ENCODE measurements around the gene PDCD2. TPM values are rescaled to one million over a fixed set of nuclear protein-coding genes. Genes with fewer than 3 reads are reported as not detected.

PDCD2 gene
- total and polyA plus RNA-seq, 4 experiments from 2014 or later = 75.2 to 132 (median 102) TPM

- Mint-ChIP-seq H3K9me3 (peaks cover 0 to 50% (median 41%) of the 10 kb centered on the region in 8 donors), H3K36me3 (peaks cover 0 to 18% of the 10 kb centered on the region in 2 donors), H3K4me3 (peak overlapping the region in 1 of 8 donors; percentile 48), H3K27me3 (peaks cover 4 to 16% of the 10 kb centered on the region in 2 donors), H3K27ac (no peak overlapping the region), H3K4me1 (peaks cover 0 to 5% (median 2%) of the 10 kb centered on the region in 4 donors)
- Histone ChIP-seq H3K4me1 (ENCODE audit: insufficient read depth, low read length) (no peaks in the 10 kb centered on the region), H3K27me3 (ENCODE audit: insufficient read depth, low read length) (no peaks in the 10 kb centered on the region), H3K9me3 (ENCODE audit: control insufficient read depth in 1 of 2, low read length in 2 of 2) (no peaks in the 10 kb centered on the region), H3K27ac (ENCODE audit: low read depth, low read length) (no peak overlapping the region), H3K36me3 (ENCODE audit: insufficient read depth, low read length) (no peaks in the 10 kb centered on the region), H3K4me3 (ENCODE audit: low read length in 2 of 2) (no peak overlapping the region)
- ChIA-PET POLR2A (ENCODE audit: partially characterized antibody) (no interaction called here), CTCF (ENCODE audit: partially characterized antibody) (no interaction called here)
- DNase-seq = no peak
- intact Hi-C loops (cut with micrococcal nuclease) = no loop called here
Observed at GRCh38 chr6:170590725-170591124, 6.3 kb upstream of the PDCD2 start.

DNA sequence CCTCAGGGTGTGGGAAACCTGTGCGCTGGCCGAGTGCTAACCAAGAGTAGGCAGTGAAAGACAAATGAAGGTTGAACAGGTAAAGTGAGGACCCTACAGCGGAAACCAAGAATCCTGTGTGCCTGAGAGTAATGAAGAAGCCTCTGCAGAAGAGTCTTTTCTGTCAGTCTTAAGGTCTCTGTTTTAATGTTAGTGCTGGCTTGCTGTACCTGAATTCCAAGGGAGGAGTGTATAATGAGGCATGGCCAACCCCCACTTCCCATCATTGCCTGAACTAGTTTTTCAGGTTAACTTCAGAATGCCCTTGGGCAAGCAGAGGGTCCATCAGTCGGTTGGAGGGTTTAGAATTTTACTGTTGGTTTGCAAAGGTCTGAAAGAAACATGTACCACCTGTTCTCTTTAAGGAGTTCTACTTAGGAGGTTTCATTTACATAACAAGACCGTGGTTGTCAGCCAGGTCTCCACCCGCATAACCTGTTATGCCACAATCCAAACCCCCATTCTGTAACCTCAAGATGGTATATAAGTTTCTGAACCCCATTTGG lies 589 bp upstream of the PDCD2 start:
- Mint-ChIP-seq H3K36me3 (peaks cover 20 to 41% of the 10 kb centered on the region in 2 donors), H3K4me3 (peak overlapping the region; percentile 96 to 98 (median 97)), H3K27ac (peak overlapping the region; percentile 95 to 99 (median 98)), H3K4me1 (peaks cover 18 to 45% (median 33%) of the 10 kb centered on the region in 4 donors), H3K27me3 (peaks cover 0 to 3% of the 10 kb centered on the region in 2 donors), H3K9me3 (peaks cover 0 to 5% (median 4%) of the 10 kb centered on the region in 8 donors)
- POLR2A ChIA-PET (ENCODE audit: partially characterized antibody) = interaction anchor here (0.8 to 3.5 kb wide), 10 partner anchors 9 to 883 kb away, joined by 3 to 94 read pairs (median 4); partner anchors contain the start of genes C6orf120, FAM120B, PSMB1 and TBP
- peaks cover 27% of the 10 kb centered on the region for H3K4me1 ChIP-seq (ENCODE audit: insufficient read depth, low read length)
- H3K36me3 ChIP-seq (ENCODE audit: insufficient read depth, low read length) = peaks cover 23% of the 10 kb centered on the region
- H3K27ac ChIP-seq (ENCODE audit: low read depth, low read length) = peak overlapping the region; percentile 87
- H3K27me3 ChIP-seq (ENCODE audit: insufficient read depth, low read length) = no peaks in the 10 kb centered on the region
- peak in 1 of 5 donors; percentile 2 for DNase-seq
- peak overlapping the region; percentile 71 to 92 for H3K4me3 ChIP-seq (ENCODE audit: low read length in 2 of 2)
- CTCF ChIA-PET (ENCODE audit: partially characterized antibody) = interaction anchor here (0.9 to 1.4 kb wide), 2 partner anchors 29 to 31 kb away, joined by 4 read pairs; partner anchors contain the start of genes PSMB1 and TBP
- intact Hi-C loops (cut with micrococcal nuclease) = loop anchor here (1.0 to 10.0 kb wide), 3 partner anchors 31 to 1370 kb away; partner anchors contain the start of genes C6orf120, TBP and WDR27
- H3K9me3 ChIP-seq (ENCODE audit: control insufficient read depth in 1 of 2, low read length in 2 of 2) = no peaks in the 10 kb centered on the region

DNA sequence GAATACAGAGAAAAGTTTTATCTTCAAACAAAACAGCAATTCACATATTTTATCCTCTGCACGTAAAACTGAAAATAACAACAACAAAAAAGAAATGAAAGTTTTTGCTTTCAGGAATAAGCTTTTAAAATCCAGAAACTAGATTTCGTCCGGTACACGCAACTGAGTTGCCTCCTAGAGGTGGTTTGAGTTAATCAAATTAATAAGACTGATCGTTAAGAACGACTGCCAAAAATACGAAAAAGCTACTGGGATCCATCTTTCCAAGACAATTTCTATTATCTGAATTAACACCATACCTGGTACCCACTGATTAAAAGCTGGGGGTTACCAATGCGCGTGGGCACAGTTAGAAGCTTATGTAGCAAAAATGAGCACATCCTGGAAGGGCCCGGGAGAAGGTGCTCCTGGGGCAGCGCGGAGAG lies 669 bp downstream of the PDCD2 start:
- H3K9me3 ChIP-seq (ENCODE audit: control insufficient read depth in 1 of 2, low read length in 2 of 2) = no peaks in the 10 kb centered on the region
- intact Hi-C loops (cut with micrococcal nuclease) = loop anchor here (1.0 to 10.0 kb wide), 3 partner anchors 29 to 1369 kb away; partner anchors contain the start of genes C6orf120, TBP and WDR27
- Mint-ChIP-seq H3K4me3 (peak overlapping the region; percentile 91 to 98 (median 96)), H3K4me1 (peaks cover 18 to 46% (median 33%) of the 10 kb centered on the region in 4 donors), H3K27me3 (peaks cover 0 to 2% of the 10 kb centered on the region in 2 donors), H3K27ac (peak overlapping the region; percentile 89 to 98 (median 96)), H3K9me3 (no peaks in the 10 kb centered on the region), H3K36me3 (peaks cover 23 to 52% of the 10 kb centered on the region in 2 donors)
- DNase-seq = no peak
- ChIA-PET POLR2A (ENCODE audit: partially characterized antibody) (interaction anchor here (1.0 to 3.5 kb wide), 13 partner anchors 8 to 881 kb away, joined by 3 to 94 read pairs (median 4); partner anchors contain the start of genes C6orf120, FAM120B, PSMB1 and TBP), CTCF (ENCODE audit: partially characterized antibody) (interaction anchor here (0.8 to 1.4 kb wide), 7 partner anchors 9 to 794 kb away, joined by 3 to 4 read pairs (median 4); partner anchors contain the start of genes PSMB1 and TBP)
- no peaks in the 10 kb centered on the region for H3K27me3 ChIP-seq (ENCODE audit: insufficient read depth, low read length)
- H3K4me3 ChIP-seq (ENCODE audit: low read length in 2 of 2) = peak overlapping the region; percentile 25 to 71
- H3K4me1 ChIP-seq (ENCODE audit: insufficient read depth, low read length) = peaks cover 27% of the 10 kb centered on the region
- peak overlapping the region; percentile 87 for H3K27ac ChIP-seq (ENCODE audit: low read depth, low read length)
- H3K36me3 ChIP-seq (ENCODE audit: insufficient read depth, low read length) = peaks cover 32% of the 10 kb centered on the region

DNA sequence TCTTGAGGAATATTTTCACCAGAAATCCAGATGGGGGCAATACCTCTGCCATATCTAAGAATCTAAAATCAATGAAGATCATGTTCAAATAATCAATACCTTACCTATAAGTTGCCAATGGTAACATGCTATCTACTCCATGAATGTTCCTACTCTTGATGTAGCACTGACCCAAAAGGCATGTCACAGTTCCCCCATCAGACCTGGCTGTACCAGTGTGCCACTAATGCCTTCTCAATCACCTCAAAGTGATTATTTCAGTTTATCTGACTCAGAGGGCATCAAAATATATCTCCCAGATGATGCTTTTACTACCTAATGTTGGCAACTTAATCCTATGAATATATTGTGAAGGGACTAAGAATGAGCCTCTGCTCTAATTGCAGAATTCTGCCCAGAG lies 5.5 kb downstream of the PDCD2 start:
- H3K4me1 Mint-ChIP-seq = peaks cover 12 to 30% (median 21%) of the 10 kb centered on the region in 4 donors
- Histone ChIP-seq H3K9me3 (ENCODE audit: control insufficient read depth in 1 of 2, low read length in 2 of 2) (no peaks in the 10 kb centered on the region), H3K4me1 (ENCODE audit: insufficient read depth, low read length) (peaks cover 19% of the 10 kb centered on the region), H3K36me3 (ENCODE audit: insufficient read depth, low read length) (peaks cover 53% of the 10 kb centered on the region), H3K27ac (ENCODE audit: low read depth, low read length) (no peak overlapping the region), H3K4me3 (ENCODE audit: low read length in 2 of 2) (no peak overlapping the region), H3K27me3 (ENCODE audit: insufficient read depth, low read length) (no peaks in the 10 kb centered on the region)
- H3K36me3 Mint-ChIP-seq = peaks cover 27 to 85% of the 10 kb centered on the region in 2 donors
- no peak overlapping the region for H3K4me3 Mint-ChIP-seq
- ChIA-PET CTCF (ENCODE audit: partially characterized antibody) (no interaction called here), POLR2A (ENCODE audit: partially characterized antibody) (no interaction called here)
- intact Hi-C loops (cut with micrococcal nuclease) = no loop called here
- no peak for DNase-seq
- peak overlapping the region in 2 of 7 donors; percentile 23 to 30 for H3K27ac Mint-ChIP-seq
- H3K27me3 Mint-ChIP-seq = no peaks in the 10 kb centered on the region
- H3K9me3 Mint-ChIP-seq = no peaks in the 10 kb centered on the region

DNA sequence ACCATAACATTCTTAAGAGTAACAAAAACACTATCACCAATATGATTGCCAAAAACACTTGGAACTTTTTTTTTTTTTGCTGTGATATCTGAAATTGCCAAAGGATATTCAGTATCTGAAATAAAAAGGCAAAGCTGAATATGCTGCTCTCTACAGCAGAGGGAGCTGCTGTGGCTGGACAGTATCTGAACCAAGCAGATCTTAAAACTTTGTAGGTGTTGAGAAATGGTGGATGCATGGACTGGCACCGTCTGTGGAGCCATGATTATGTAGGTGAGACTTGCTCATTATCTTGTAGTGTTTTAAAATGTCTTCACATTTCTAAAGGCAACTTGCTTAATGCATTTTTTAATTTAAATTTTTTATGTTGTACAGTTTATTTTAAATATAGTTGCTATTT lies 9.2 kb downstream of the PDCD2 start:
- ChIA-PET CTCF (ENCODE audit: partially characterized antibody) (interaction anchor here (1.1 kb wide), 1 partner anchor 8 kb away, joined by 3 read pairs; no protein-coding TSS in a partner anchor), POLR2A (ENCODE audit: partially characterized antibody) (no interaction called here)
- no peaks in the 10 kb centered on the region for H3K9me3 ChIP-seq (ENCODE audit: control insufficient read depth in 1 of 2, low read length in 2 of 2)
- Mint-ChIP-seq H3K36me3 (peaks cover 18 to 86% of the 10 kb centered on the region in 2 donors), H3K9me3 (no peaks in the 10 kb centered on the region), H3K4me1 (peaks cover 0 to 4% (median 0%) of the 10 kb centered on the region in 4 donors), H3K4me3 (no peak overlapping the region), H3K27ac (peak overlapping the region in 4 of 7 donors; percentile 1 to 70 (median 53)), H3K27me3 (no peaks in the 10 kb centered on the region)
- no peak for DNase-seq
- H3K27ac ChIP-seq (ENCODE audit: low read depth, low read length) = no peak overlapping the region
- intact Hi-C loops (cut with micrococcal nuclease) = no loop called here
- H3K4me1 ChIP-seq (ENCODE audit: insufficient read depth, low read length) = no peaks in the 10 kb centered on the region
- H3K36me3 ChIP-seq (ENCODE audit: insufficient read depth, low read length) = peaks cover 53% of the 10 kb centered on the region
- no peak overlapping the region for H3K4me3 ChIP-seq (ENCODE audit: low read length in 2 of 2)
- no peaks in the 10 kb centered on the region for H3K27me3 ChIP-seq (ENCODE audit: insufficient read depth, low read length)

- H3K4me3 ChIP-seq (ENCODE audit: low read length in 2 of 2) = no peak overlapping the region
- H3K4me1 ChIP-seq (ENCODE audit: insufficient read depth, low read length) = no peaks in the 10 kb centered on the region
- H3K9me3 ChIP-seq (ENCODE audit: control insufficient read depth in 1 of 2, low read length in 2 of 2) = no peaks in the 10 kb centered on the region
- no peaks in the 10 kb centered on the region for H3K27me3 Mint-ChIP-seq
- POLR2A ChIA-PET (ENCODE audit: partially characterized antibody) = interaction anchor here (1.6 kb wide), 1 partner anchor 11 kb away, joined by 6 read pairs; the partner anchor contains the start of gene PDCD2
- peak overlapping the region in 3 of 7 donors; percentile 22 to 79 (median 64) for H3K27ac Mint-ChIP-seq
- CTCF ChIA-PET (ENCODE audit: partially characterized antibody) = interaction anchor here (1.3 kb wide), 1 partner anchor 11 kb away, joined by 3 read pairs; the partner anchor contains the start of gene PDCD2
- no peak overlapping the region for H3K4me3 Mint-ChIP-seq
- H3K27me3 ChIP-seq (ENCODE audit: insufficient read depth, low read length) = no peaks in the 10 kb centered on the region
- H3K9me3 Mint-ChIP-seq = no peaks in the 10 kb centered on the region
- no peak overlapping the region for H3K27ac ChIP-seq (ENCODE audit: low read depth, low read length)
- no peak for DNase-seq
- H3K4me1 Mint-ChIP-seq = no peaks in the 10 kb centered on the region
- intact Hi-C loops (cut with micrococcal nuclease) = no loop called here
- peaks cover 28 to 85% of the 10 kb centered on the region in 2 donors for H3K36me3 Mint-ChIP-seq
- H3K36me3 ChIP-seq (ENCODE audit: insufficient read depth, low read length) = peaks cover 54% of the 10 kb centered on the region
Observed at GRCh38 chr6:170572704-170573466, 11.6 kb downstream of the PDCD2 start.

Measured in CD4-positive, alpha-beta memory T cell (primary cell).